Colonic mucosa (tissue), 4 donors: ENCODE results near the gene CARMIL1. TPM values are rescaled to one million over a fixed set of nuclear protein-coding genes. Genes with fewer than 3 reads are reported as not detected.
A peak's percentile ranks its signal among the peaks of the same experiment; 100 is the strongest.

Source experiments
- DNase-seq: peaks from one replicate; pipeline ENCODE4 v3.0.0-alpha.2; 2020
- H3K27ac ChIP-seq: fragments of 200-600 bp; one replicate; pipeline ENCODE4 v1.8.0; 2021
- H3K27me3 ChIP-seq: fragments of 200-600 bp; one replicate; pipeline ENCODE4 v1.8.0; 2021
- H3K36me3 ChIP-seq: fragments of 200-600 bp; one replicate; pipeline ENCODE4 v1.8.0; 2021
- H3K4me1 ChIP-seq: fragments of 200-600 bp; one replicate; pipeline ENCODE4 v1.8.0; 2021; ENCODE audit warnings: mild to moderate bottlenecking
- H3K4me3 ChIP-seq: fragments of 200-600 bp; one replicate; pipeline ENCODE4 v1.8.0; 2021
- H3K9ac ChIP-seq, 2 donors: one replicate each; pipeline ENCODE4 v1.7.0; 2013; ENCODE audit warnings: control low read depth in 2 of 2, low read depth in 2 of 2, low read length in 2 of 2
- H3K9me3 ChIP-seq: fragments of 200-600 bp; one replicate; pipeline ENCODE4 v1.8.0; 2021
- intact Hi-C: fragments of 100-400 bp; cut with DNase I; formaldehyde crosslinking; loops from one replicate; pipeline ENCODE4 v1.14.1; 2022
- total RNA-seq, 2 donors: library from RNA; stranded (reverse); fragmentation: NEBNext Ultra II Directional in 1 of 2; extraction: Animal tissue kit (Norgen Biotek cat#: 25700) in 1 of 2; gene quantifications; one replicate each; pipeline ENCODE4 v1.2.1, GENCODE V29; 2021
- TF ChIP-seq, protein P1 (sequence below): fragments of 200-600 bp; IDR thresholded peaks from one replicate; pipeline ENCODE4 v1.8.0; 2022; ENCODE audit warnings: antibody characterized with exemption, mild to moderate bottlenecking
- donor health status: healthy.
- donor health status: DM: no; HTN: no; CAD: no.
- donor health status: DM: no; HTN: no; CAD: no.

Gene CARMIL1
- total RNA-seq, 2 donors from 2014 or later = 38.6 to 50.2 TPM

DNA sequence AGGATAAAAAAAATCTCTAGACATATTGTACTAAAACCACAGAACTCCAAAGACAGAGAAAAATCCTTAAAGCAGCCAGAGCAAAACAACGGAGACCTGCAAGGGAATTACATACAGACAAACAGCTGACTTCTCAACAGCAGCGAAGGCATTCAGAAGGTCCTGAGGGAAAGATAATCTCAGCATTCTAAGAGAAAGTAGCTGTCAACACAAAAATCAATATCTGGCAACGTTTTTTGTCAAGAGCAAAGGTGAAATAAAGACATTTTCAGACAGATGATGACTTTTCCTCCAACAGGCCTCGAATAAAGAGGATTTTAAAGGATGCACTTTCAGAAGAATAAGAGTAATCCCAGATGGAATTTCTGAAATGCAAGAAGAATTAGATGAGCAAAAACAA is 366.7 kb downstream of the CARMIL1 start:
- Histone ChIP-seq H3K4me1 (no peaks in the 10 kb centered on the region), H3K9me3 (no peaks in the 10 kb centered on the region), H3K9ac (no peak overlapping the region), H3K36me3 (no peaks in the 10 kb centered on the region), H3K4me3 (no peak overlapping the region), H3K27ac (no peak overlapping the region), H3K27me3 (no peaks in the 10 kb centered on the region)
- DNase-seq = no peak
- TF ChIP-seq, protein P1, sequence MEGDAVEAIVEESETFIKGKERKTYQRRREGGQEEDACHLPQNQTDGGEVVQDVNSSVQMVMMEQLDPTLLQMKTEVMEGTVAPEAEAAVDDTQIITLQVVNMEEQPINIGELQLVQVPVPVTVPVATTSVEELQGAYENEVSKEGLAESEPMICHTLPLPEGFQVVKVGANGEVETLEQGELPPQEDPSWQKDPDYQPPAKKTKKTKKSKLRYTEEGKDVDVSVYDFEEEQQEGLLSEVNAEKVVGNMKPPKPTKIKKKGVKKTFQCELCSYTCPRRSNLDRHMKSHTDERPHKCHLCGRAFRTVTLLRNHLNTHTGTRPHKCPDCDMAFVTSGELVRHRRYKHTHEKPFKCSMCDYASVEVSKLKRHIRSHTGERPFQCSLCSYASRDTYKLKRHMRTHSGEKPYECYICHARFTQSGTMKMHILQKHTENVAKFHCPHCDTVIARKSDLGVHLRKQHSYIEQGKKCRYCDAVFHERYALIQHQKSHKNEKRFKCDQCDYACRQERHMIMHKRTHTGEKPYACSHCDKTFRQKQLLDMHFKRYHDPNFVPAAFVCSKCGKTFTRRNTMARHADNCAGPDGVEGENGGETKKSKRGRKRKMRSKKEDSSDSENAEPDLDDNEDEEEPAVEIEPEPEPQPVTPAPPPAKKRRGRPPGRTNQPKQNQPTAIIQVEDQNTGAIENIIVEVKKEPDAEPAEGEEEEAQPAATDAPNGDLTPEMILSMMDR = no peak
- intact Hi-C loops = no loop called here

DNA sequence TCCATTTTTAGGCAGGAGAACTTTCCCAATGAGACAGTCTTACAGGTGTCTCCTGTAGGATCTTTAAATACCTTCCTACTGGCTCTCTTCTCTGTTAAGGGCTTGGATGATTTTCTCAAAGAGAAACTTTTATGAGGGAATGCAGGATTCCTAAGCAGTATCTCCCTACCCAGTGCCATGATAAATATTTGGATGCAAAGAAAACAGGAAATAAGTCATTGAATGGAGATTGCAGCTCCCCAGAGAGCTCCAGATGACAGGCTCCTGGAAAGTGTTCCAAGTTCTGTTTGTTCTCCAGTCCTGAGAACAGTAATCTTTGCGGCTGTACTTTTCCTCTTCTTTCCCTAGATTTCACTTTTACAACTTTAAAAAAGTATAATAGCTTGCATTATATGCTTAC is 370.4 kb downstream of the CARMIL1 start:
- no peak overlapping the region for H3K9ac ChIP-seq
- no peaks in the 10 kb centered on the region for H3K4me1 ChIP-seq
- no peak overlapping the region for H3K27ac ChIP-seq
- TF ChIP-seq, protein P1 = no peak
- H3K9me3 ChIP-seq = no peaks in the 10 kb centered on the region
- no peak overlapping the region for H3K4me3 ChIP-seq
- no peak for DNase-seq
- peaks cover 5% of the 10 kb centered on the region for H3K27me3 ChIP-seq
- intact Hi-C loops = no loop called here
- no peaks in the 10 kb centered on the region for H3K36me3 ChIP-seq

DNA sequence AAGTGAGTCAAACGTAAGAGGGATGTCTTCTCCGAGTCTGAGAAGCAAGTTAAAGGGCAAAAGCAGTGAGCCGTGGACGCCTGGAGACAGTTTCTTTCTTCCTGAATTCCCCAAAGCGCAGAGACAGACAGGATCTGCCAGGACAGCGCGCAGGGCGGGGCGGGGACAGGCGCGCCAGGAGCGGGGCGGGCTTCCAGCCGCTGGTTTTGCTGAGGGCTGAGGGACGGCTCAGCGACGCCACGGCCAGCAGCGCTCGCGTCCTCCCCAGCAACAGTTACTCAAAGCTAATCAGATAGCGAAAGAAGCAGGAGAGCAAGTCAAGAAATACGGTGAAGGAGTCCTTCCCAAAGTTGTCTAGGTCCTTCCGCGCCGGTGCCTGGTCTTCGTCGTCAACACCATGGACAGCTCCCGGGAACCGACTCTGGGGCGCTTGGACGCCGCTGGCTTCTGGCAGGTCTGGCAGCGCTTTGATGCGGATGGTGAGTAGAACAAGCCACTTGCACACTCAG is 372.9 kb downstream of the CARMIL1 start, which contains the start of gene SCGN:
Gene SCGN, plus strand, starts transcription at position 209 of the 509 bp plus-strand sequence. Its CDS starts 189 bp downstream, at position 398.
- H3K4me1 ChIP-seq = no peaks in the 10 kb centered on the region
- TF ChIP-seq, protein P1 = no peak
- DNase-seq = peak; percentile 56
- H3K4me3 ChIP-seq = no peak within 1 kb of the TSS
- peaks cover 5% of the 10 kb centered on the region for H3K27me3 ChIP-seq
- intact Hi-C loops = no loop called here
- H3K36me3 ChIP-seq = no peaks in the 10 kb centered on the region
- no peaks in the 10 kb centered on the region for H3K9me3 ChIP-seq
- no peak within 1 kb of the TSS for H3K27ac ChIP-seq
- no peak within 1 kb of the TSS for H3K9ac ChIP-seq

DNA sequence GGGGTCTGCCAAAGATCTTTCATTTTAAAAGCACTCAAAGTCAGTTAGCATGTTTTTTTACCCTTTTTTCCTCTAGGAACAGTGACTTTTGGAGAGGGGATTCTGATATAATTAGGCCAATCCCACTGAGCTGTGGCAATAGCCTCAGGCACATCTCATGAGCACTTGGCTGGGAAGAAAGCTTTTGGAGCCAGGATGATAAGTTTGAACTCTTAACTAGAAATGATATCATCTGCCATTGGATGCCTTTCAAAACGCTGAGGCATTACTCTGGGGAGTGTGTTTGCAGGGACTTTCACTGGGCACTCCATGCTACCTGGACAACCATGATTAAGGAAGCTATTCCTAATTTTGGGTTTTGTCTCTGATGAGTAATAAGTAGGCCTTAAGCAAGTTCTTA is 376.5 kb downstream of the CARMIL1 start:
- TF ChIP-seq, protein P1 = no peak
- Histone ChIP-seq H3K27me3 (peaks cover 5% of the 10 kb centered on the region), H3K9me3 (no peaks in the 10 kb centered on the region), H3K36me3 (no peaks in the 10 kb centered on the region), H3K4me3 (no peak overlapping the region), H3K9ac (no peak overlapping the region), H3K4me1 (no peaks in the 10 kb centered on the region), H3K27ac (no peak overlapping the region)
- DNase-seq = no peak
- intact Hi-C loops = no loop called here

DNA sequence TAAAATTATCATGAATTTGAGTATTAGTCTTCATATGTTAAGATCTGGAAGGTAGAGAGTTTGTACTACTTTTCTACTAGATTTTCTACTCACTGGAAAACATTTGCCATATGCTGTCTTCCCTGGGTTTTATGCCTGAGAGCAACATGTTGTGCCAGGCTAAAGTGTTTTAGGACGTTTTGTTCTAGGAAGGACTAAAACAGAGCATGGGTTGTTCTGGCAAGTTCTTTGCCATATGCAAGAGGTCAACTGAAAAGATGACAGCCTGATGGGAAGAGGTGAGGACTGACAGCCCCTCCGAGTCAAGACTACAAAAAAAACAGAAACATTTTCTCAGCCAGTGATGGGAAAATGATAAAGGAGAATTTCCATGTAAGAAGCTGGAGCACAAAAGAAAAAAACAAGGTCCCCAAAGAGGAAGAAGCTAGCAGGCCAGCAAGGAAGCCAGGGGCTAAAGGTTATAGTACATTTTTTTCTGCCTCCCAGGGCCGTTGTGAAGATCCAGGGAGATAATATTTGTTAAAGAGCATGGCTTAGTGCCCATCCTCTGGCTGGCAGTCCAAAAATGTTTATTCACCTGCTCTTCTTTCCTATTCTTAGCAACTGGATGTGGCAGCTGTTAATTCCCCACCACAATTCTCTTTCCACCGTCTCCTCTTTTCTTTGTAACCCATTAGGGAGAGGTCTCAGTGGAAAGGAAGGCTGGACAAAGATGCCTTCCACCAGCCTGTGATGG is 380.6 kb downstream of the CARMIL1 start:
- no peak for DNase-seq
- Histone ChIP-seq H3K36me3 (no peaks in the 10 kb centered on the region), H3K27ac (no peak overlapping the region), H3K4me3 (no peak overlapping the region), H3K9me3 (no peaks in the 10 kb centered on the region), H3K4me1 (no peaks in the 10 kb centered on the region), H3K27me3 (no peaks in the 10 kb centered on the region), H3K9ac (no peak overlapping the region)
- intact Hi-C loops = no loop called here
- TF ChIP-seq, protein P1 = no peak
